IPS DF 4.7 (cell line): ENCODE measurements around the gene ZGPAT.

Experiments
- DNase-seq: peaks from one replicate; pipeline ENCODE4 v3.0.0-alpha.2; 2013; ENCODE audit warnings: low spot score; ENCODE audit errors: extremely low read depth

The ZGPAT gene

GRCh38 chr20:63744158-63744557 is 36.3 kb downstream of the ZGPAT start:
- no peak for DNase-seq

- DNase-seq, result no peak
Measured at GRCh38 chr20:63744574-63745423, 37.0 kb downstream of the ZGPAT start.

GRCh38 chr20:63745424-63745805 is 37.6 kb downstream of the ZGPAT start:
- DNase-seq, result no peak

- no peak for DNase-seq
Measured at GRCh38 chr20:63745961-63746731, 38.3 kb downstream of the ZGPAT start.

GRCh38 chr20:63746751-63747315 is 39.0 kb downstream of the ZGPAT start:
- no peak for DNase-seq

GRCh38 chr20:63747622-63748069 is 39.8 kb downstream of the ZGPAT start:
- DNase-seq, result no peak

GRCh38 chr20:63748070-63748933 is 40.5 kb downstream of the ZGPAT start:
- no peak for DNase-seq

- DNase-seq, result no peak
Measured at GRCh38 chr20:63748934-63749270, 41.1 kb downstream of the ZGPAT start.

GRCh38 chr20:63749597-63750508 is 42.0 kb downstream of the ZGPAT start:
- DNase-seq, result no peak

- no peak for DNase-seq
Measured at GRCh38 chr20:63750807-63751470, 43.1 kb downstream of the ZGPAT start.

GRCh38 chr20:63751471-63752271 is 43.8 kb downstream of the ZGPAT start:
- no peak for DNase-seq

GRCh38 chr20:63752411-63753101 is 44.7 kb downstream of the ZGPAT start:
- no peak for DNase-seq

GRCh38 chr20:63753381-63753780 is 45.5 kb downstream of the ZGPAT start:
- DNase-seq, result no peak

- no peak for DNase-seq
Measured at GRCh38 chr20:63754008-63754407, 46.2 kb downstream of the ZGPAT start.

GRCh38 chr20:63755933-63756647 is 48.3 kb downstream of the ZGPAT start:
- no peak for DNase-seq

- DNase-seq, result no peak
Measured at GRCh38 chr20:63756648-63756991, 48.8 kb downstream of the ZGPAT start.

- no peak for DNase-seq
Measured at GRCh38 chr20:63758152-63758551, 50.3 kb downstream of the ZGPAT start.

- no peak for DNase-seq
Measured at GRCh38 chr20:63759377-63759901, 51.6 kb downstream of the ZGPAT start.
